Activated naive CD4-positive, alpha-beta T cell treated with anti-CD3 and anti-CD28 coated beads, Interleukin-2, amount 50 U/mL, for 24 hours (primary cell): ENCODE results near the gene KRTAP17-1.
A peak's percentile ranks its signal among the peaks of the same experiment; 100 is the strongest.

Source experiments
- H3K27ac Mint-ChIP-seq: one replicate; pipeline ENCODE4 v1.8.0; 2021; ENCODE audit warnings: mild to moderate bottlenecking, mixed read lengths
- H3K27me3 Mint-ChIP-seq: one replicate; pipeline ENCODE4 v1.8.0; 2021; ENCODE audit warnings: mixed read lengths
- H3K36me3 Mint-ChIP-seq: one replicate; pipeline ENCODE4 v1.8.0; 2021; ENCODE audit warnings: mixed read lengths
- H3K4me1 Mint-ChIP-seq: one replicate; pipeline ENCODE4 v1.8.0; 2021; ENCODE audit warnings: mixed read lengths
- H3K4me3 Mint-ChIP-seq: one replicate; pipeline ENCODE4 v1.8.0; 2021; ENCODE audit warnings: mild to moderate bottlenecking, mixed read lengths
- H3K9me3 Mint-ChIP-seq: one replicate; pipeline ENCODE4 v1.8.0; 2021; ENCODE audit warnings: mixed read lengths

The KRTAP17-1 gene

DNA sequence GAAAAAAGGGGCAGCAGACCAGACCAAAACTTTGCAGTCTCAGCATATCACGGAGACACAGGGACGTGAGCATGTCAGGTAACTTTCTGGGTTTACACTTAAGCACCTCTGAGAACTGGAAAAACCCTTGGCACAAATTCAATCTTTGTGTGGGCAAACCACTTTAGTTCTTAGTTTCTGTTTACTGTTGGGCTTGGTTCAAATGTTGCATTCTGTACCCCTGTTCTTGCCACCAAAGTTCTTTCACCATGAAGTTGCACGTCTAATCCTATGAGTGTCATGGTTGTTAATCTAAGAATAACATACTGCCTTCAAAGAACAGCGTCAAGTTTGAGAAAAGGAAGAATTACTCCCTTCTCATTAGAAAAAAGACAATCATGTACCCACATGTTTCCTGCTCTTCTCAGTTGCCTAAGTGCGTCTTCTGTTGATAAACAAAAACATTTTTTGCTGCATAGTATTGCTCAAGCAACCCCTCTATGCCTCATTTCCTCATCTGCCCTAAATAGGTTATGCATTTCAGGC is 23.5 kb upstream of the KRTAP17-1 start:
- Mint-ChIP-seq H3K9me3 (peaks cover 6% of the 10 kb centered on the region), H3K27me3 (no peaks in the 10 kb centered on the region), H3K36me3 (peaks cover 8% of the 10 kb centered on the region), H3K27ac (peak overlapping the region; percentile 20), H3K4me3 (peak overlapping the region; percentile 53), H3K4me1 (peaks cover 87% of the 10 kb centered on the region)

DNA sequence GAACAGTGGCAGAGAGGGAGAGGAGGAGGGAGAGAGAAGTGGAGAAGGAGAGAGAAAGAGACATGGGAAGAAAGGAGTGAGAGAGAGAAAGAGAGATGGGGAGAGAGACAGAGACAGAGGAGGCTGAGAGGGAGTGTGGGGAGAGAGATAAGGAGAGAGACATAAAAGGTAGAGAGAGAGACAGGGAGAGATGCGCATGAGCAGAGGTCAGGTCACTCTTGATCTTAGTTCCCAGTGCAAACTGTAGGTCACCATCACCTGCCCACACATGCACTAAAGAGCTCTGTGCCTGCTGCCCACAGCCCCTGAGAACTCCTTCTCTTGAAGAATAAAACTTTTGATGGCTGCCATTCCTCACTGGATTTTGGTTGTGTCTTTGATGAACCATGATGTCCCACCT is 20.2 kb upstream of the KRTAP17-1 start:
- Mint-ChIP-seq H3K4me1 (peaks cover 71% of the 10 kb centered on the region), H3K9me3 (no peaks in the 10 kb centered on the region), H3K4me3 (no peak overlapping the region), H3K27me3 (no peaks in the 10 kb centered on the region), H3K36me3 (no peaks in the 10 kb centered on the region), H3K27ac (peak overlapping the region; percentile 59)

- Mint-ChIP-seq H3K27me3 (no peaks in the 10 kb centered on the region), H3K27ac (no peak overlapping the region), H3K4me3 (no peak overlapping the region), H3K9me3 (no peaks in the 10 kb centered on the region), H3K4me1 (peaks cover 62% of the 10 kb centered on the region), H3K36me3 (no peaks in the 10 kb centered on the region)
These were observed 19.1 kb upstream of the KRTAP17-1 start for GRCh38 chr17:41334385-41335305.

GRCh38 chr17:41333836-41334235 is 18.3 kb upstream of the KRTAP17-1 start:
- Mint-ChIP-seq H3K4me1 (peaks cover 59% of the 10 kb centered on the region), H3K4me3 (no peak overlapping the region), H3K27ac (peak overlapping the region; percentile 36)

DNA sequence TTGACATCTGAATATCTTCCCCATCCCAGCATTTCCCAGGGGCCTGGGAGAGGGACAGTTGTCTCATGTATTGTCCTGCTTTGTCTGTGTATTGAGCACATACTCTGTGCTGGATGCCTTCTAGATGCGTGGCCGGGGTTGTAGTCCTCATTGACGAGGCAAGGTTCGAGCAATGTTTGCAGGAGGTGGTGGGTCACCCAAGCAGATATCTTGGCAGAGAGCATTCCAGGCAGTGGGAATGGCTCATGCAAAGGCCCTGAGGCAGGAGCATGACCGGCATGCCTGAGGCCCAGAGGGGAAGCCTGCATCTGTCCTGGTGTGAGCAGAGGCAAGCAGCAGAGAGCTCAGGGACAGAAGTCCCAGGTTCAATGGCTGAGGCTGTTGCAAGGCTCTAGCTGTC is 17.6 kb upstream of the KRTAP17-1 start:
- Mint-ChIP-seq H3K27ac (peak overlapping the region; percentile 84), H3K4me3 (no peak overlapping the region), H3K9me3 (no peaks in the 10 kb centered on the region), H3K36me3 (no peaks in the 10 kb centered on the region), H3K27me3 (no peaks in the 10 kb centered on the region), H3K4me1 (peaks cover 59% of the 10 kb centered on the region)

More at GRCh38 chr17:41333836-41334235, 18.3 kb upstream of the KRTAP17-1 start:
- Mint-ChIP-seq H3K27me3 (no peaks in the 10 kb centered on the region), H3K36me3 (no peaks in the 10 kb centered on the region), H3K9me3 (no peaks in the 10 kb centered on the region)

GRCh38 chr17:41332239-41332638 is 16.7 kb upstream of the KRTAP17-1 start:
- Mint-ChIP-seq H3K27me3 (no peaks in the 10 kb centered on the region), H3K9me3 (no peaks in the 10 kb centered on the region), H3K4me1 (peaks cover 56% of the 10 kb centered on the region), H3K36me3 (no peaks in the 10 kb centered on the region), H3K4me3 (no peak overlapping the region), H3K27ac (no peak overlapping the region)

- H3K27me3 Mint-ChIP-seq: no peaks in the 10 kb centered on the region
- H3K27ac Mint-ChIP-seq: no peak overlapping the region
- H3K4me1 Mint-ChIP-seq: peaks cover 62% of the 10 kb centered on the region
- H3K36me3 Mint-ChIP-seq: no peaks in the 10 kb centered on the region
- H3K9me3 Mint-ChIP-seq: no peaks in the 10 kb centered on the region
- no peak overlapping the region for H3K4me3 Mint-ChIP-seq
These were observed 16.1 kb upstream of the KRTAP17-1 start for GRCh38 chr17:41331606-41332005.

GRCh38 chr17:41329279-41329948 is 13.9 kb upstream of the KRTAP17-1 start:
- Mint-ChIP-seq H3K4me1 (peaks cover 57% of the 10 kb centered on the region), H3K36me3 (no peaks in the 10 kb centered on the region), H3K4me3 (no peak overlapping the region), H3K27ac (no peak overlapping the region), H3K9me3 (no peaks in the 10 kb centered on the region), H3K27me3 (no peaks in the 10 kb centered on the region)

GRCh38 chr17:41328207-41328606 is 12.7 kb upstream of the KRTAP17-1 start:
- no peaks in the 10 kb centered on the region for H3K36me3 Mint-ChIP-seq
- no peaks in the 10 kb centered on the region for H3K9me3 Mint-ChIP-seq
- no peaks in the 10 kb centered on the region for H3K27me3 Mint-ChIP-seq
- H3K4me3 Mint-ChIP-seq: no peak overlapping the region
- peaks cover 57% of the 10 kb centered on the region for H3K4me1 Mint-ChIP-seq
- no peak overlapping the region for H3K27ac Mint-ChIP-seq

DNA sequence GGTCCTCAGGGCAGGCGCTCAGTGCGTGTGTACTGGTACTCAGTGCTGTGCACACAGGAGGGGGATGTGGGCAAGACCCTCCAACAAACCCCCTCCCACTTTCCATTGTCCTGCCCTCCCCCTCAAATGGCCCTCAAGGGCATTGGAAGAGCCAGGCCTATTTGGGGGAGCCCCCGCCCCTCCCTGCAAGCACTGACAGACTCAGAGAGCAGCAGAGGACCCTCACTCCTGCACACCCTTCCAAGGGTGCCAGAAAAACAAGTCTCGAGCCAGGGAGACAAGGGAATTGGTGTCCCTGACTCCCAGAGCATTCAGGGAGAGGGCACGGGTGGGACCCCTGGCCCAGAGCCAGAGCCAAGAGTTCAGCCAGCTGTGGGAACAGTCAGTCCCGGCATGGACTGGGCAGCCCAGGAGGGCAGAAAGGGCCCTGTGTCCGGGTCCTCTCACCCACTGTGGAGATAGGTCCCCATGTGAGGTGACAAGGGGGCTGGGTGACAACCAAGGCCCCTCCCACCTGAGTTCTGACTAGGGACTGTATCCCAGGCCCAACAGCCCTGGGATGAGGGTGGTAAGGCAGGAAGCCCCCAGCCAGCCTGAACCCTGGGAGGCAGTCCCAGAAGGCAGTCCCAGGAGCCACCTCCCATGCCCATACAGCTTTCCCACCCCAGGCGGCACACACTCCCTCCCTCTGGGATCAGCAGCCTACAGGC is 12.1 kb upstream of the KRTAP17-1 start:
- H3K27ac Mint-ChIP-seq: no peak overlapping the region
- H3K9me3 Mint-ChIP-seq: no peaks in the 10 kb centered on the region
- H3K27me3 Mint-ChIP-seq: no peaks in the 10 kb centered on the region
- peaks cover 60% of the 10 kb centered on the region for H3K4me1 Mint-ChIP-seq
- no peaks in the 10 kb centered on the region for H3K36me3 Mint-ChIP-seq
- H3K4me3 Mint-ChIP-seq: no peak overlapping the region

GRCh38 chr17:41326173-41327145 is 10.9 kb upstream of the KRTAP17-1 start:
- H3K4me1 Mint-ChIP-seq: peaks cover 71% of the 10 kb centered on the region

GRCh38 chr17:41325611-41326010 is 10.1 kb upstream of the KRTAP17-1 start:
- H3K9me3 Mint-ChIP-seq: no peaks in the 10 kb centered on the region
- no peak overlapping the region for H3K4me3 Mint-ChIP-seq
- no peak overlapping the region for H3K27ac Mint-ChIP-seq
- no peaks in the 10 kb centered on the region for H3K27me3 Mint-ChIP-seq
- H3K36me3 Mint-ChIP-seq: no peaks in the 10 kb centered on the region
- peaks cover 71% of the 10 kb centered on the region for H3K4me1 Mint-ChIP-seq

More at GRCh38 chr17:41326173-41327145, 10.9 kb upstream of the KRTAP17-1 start:
- Mint-ChIP-seq H3K4me3 (peak overlapping the region; percentile 11), H3K27me3 (no peaks in the 10 kb centered on the region), H3K27ac (no peak overlapping the region), H3K36me3 (no peaks in the 10 kb centered on the region), H3K9me3 (no peaks in the 10 kb centered on the region)

GRCh38 chr17:41325126-41325525 is 9.6 kb upstream of the KRTAP17-1 start:
- Mint-ChIP-seq H3K27ac (no peak overlapping the region), H3K36me3 (no peaks in the 10 kb centered on the region), H3K27me3 (no peaks in the 10 kb centered on the region), H3K4me3 (no peak overlapping the region), H3K4me1 (peaks cover 71% of the 10 kb centered on the region), H3K9me3 (no peaks in the 10 kb centered on the region)

DNA sequence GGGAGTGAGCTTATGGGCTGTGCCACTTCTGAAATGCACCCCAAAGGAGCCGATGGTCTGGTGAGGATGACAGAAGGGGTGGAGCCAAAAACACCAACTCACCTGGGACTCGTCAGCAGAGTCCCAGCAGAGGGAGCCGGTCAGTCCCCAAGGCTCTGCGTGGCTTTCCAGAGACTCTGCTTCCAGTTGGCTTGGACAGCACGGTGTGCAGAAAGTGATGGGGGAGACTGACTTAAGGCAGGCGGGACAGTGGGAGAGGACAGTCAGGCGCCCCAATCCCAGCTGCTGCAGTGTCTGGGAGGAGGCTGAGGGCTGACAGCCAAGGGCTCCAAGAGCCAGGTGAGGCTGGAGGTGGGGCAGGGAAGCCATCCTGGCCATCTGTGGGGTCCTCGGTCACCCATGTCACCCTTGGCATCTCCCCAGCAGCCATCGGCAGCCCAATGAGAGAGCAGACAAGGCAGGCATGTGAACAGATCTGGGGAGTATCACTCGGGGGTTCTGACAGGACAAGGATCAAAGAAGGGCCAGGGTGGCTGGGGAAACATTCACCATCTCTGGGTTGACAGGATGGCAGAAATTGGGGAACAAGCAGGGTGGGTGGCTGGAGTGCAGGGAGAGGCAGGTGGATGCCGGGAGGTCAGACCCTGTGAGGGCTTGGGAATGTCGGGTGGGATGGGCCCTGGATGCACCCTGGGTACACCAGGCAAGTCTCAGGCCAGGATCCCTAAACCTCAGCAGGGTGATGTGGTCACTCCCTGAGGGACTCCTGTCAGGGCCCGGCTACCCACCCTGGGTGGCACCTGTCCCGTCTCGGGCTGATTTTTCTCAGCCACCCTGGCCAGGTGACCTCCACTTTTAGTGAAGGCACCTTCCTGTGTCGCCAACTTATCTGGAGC is 8.9 kb upstream of the KRTAP17-1 start:
- peak overlapping the region; percentile 70 for H3K27ac Mint-ChIP-seq
- no peak overlapping the region for H3K4me3 Mint-ChIP-seq
- H3K36me3 Mint-ChIP-seq: peaks cover 4% of the 10 kb centered on the region
- no peaks in the 10 kb centered on the region for H3K27me3 Mint-ChIP-seq
- peaks cover 66% of the 10 kb centered on the region for H3K4me1 Mint-ChIP-seq
- peaks cover 3% of the 10 kb centered on the region for H3K9me3 Mint-ChIP-seq
